HL-60 (cell line): Measurements from ENCODE around the gene ZNF664.

Experiments
- DNase-seq, 2 experiments: peaks; one replicate each; pipeline ENCODE4 v3.0.0-alpha.2; 2010 to 2020; ENCODE audit warnings: low read depth in 1 of 2, low spot score in 1 of 2
- H3K27ac ChIP-seq: fragments of 250-450 bp; sonication (Bioruptor Pico); replicated peaks from 2 replicates; pipeline ENCODE4 v1.5.1; 2020; ENCODE audit warnings: mild to moderate bottlenecking, moderate library complexity
- H3K27me3 ChIP-seq: fragments of 250-450 bp; sonication (Bioruptor Pico); 2 replicates; pipeline ENCODE4 v1.5.1; 2021; ENCODE audit warnings: mild to moderate bottlenecking, moderate library complexity; ENCODE audit not compliant: insufficient read depth, poor library complexity, severe bottlenecking
- H3K4me3 ChIP-seq: replicated peaks from 2 replicates; pipeline ENCODE4 v1.5.1; 2011; ENCODE audit warnings: mild to moderate bottlenecking, control low read depth, low read length; ENCODE audit not compliant: insufficient read depth
- GABPA ChIP-seq: IDR thresholded peaks from 2 replicates; pipeline ENCODE4 v1.6.1; 2012; ENCODE audit warnings: low read depth
- POLR2AphosphoS5 ChIP-seq: IDR thresholded peaks from 2 replicates; pipeline ENCODE4 v1.6.1; 2012; ENCODE audit warnings: low read depth
- SPI1 ChIP-seq: IDR thresholded peaks from 2 replicates; pipeline ENCODE4 v1.6.1; 2012; ENCODE audit warnings: low read depth, mild to moderate bottlenecking, borderline replicate concordance
- TF ChIP-seq, protein P1 (sequence below): IDR thresholded peaks from one replicate; pipeline ENCODE4 v1.5.1; 2011; ENCODE audit warnings: low read length, control low read depth, inconsistent platforms; ENCODE audit not compliant: insufficient read depth
- TF ChIP-seq, protein P2 (sequence below): IDR thresholded peaks from 2 replicates; pipeline ENCODE4 v1.6.1; 2012; ENCODE audit warnings: low read depth; ENCODE audit not compliant: insufficient replicate concordance

ZNF664 gene

DNA sequence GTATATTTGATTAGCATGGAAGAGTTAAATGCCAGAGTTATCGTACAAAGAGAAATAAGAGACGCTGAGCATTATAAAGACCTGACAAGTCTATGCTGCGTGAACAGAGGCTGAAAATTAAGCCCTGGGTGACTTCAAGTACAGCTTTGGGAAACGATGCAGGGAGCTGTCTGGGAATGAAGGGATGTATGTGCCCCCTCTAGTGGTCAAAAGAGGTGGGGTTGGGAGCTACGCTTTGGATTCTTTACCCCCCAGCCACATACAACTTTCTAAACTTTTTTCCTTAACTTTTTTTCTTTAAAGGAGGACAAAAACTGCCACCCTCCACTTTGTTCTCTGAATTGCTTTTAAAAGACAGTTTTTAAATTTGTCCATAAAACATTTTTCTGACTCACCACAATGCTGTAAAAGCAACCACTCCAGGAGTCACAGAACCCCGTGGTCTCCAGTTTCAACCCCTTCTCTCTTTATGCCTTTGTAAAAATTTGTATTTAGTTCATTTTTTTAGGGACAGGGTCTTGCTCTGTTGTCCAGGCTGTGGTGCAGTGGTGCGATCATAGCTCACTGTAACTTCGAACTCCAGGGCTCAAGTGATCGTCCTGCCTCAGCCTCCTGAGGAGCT is 59.4 kb downstream of the ZNF664 start:
- TF ChIP-seq, protein P1, sequence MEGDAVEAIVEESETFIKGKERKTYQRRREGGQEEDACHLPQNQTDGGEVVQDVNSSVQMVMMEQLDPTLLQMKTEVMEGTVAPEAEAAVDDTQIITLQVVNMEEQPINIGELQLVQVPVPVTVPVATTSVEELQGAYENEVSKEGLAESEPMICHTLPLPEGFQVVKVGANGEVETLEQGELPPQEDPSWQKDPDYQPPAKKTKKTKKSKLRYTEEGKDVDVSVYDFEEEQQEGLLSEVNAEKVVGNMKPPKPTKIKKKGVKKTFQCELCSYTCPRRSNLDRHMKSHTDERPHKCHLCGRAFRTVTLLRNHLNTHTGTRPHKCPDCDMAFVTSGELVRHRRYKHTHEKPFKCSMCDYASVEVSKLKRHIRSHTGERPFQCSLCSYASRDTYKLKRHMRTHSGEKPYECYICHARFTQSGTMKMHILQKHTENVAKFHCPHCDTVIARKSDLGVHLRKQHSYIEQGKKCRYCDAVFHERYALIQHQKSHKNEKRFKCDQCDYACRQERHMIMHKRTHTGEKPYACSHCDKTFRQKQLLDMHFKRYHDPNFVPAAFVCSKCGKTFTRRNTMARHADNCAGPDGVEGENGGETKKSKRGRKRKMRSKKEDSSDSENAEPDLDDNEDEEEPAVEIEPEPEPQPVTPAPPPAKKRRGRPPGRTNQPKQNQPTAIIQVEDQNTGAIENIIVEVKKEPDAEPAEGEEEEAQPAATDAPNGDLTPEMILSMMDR = peak; percentile 64
- TF ChIP-seq POLR2AphosphoS5 = no peak
- Histone ChIP-seq H3K27me3 (no peaks in the 10 kb centered on the region), H3K27ac (no peak overlapping the region), H3K4me3 (no peak overlapping the region)
- DNase-seq = peak in 1 of 2 experiments; percentile 40

DNA sequence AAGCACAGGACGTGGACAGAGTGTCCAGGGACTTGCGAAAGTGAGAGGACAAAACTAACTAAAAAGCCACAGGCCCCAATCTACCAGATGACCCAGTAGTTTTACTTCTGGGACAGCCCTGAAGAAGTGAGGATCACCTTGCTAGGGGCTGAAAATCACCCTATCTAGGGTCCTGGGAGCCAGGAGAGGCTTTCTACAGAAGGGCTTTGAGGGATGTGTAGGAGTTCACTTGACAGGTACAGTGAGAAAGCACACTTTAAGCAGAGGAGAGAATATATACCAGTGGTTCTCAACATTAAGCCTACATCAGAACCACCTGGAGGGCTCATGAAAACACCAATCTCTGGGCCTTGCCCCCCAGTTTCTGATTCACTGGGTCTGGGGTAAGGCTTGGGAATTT is 60.8 kb downstream of the ZNF664 start:
- H3K27ac ChIP-seq = no peak overlapping the region
- H3K27me3 ChIP-seq = no peaks in the 10 kb centered on the region
- no peak for DNase-seq
- no peak overlapping the region for H3K4me3 ChIP-seq
- TF ChIP-seq SPI1 (no peak), POLR2AphosphoS5 (no peak), GABPA (no peak)
- TF ChIP-seq, protein P2, sequence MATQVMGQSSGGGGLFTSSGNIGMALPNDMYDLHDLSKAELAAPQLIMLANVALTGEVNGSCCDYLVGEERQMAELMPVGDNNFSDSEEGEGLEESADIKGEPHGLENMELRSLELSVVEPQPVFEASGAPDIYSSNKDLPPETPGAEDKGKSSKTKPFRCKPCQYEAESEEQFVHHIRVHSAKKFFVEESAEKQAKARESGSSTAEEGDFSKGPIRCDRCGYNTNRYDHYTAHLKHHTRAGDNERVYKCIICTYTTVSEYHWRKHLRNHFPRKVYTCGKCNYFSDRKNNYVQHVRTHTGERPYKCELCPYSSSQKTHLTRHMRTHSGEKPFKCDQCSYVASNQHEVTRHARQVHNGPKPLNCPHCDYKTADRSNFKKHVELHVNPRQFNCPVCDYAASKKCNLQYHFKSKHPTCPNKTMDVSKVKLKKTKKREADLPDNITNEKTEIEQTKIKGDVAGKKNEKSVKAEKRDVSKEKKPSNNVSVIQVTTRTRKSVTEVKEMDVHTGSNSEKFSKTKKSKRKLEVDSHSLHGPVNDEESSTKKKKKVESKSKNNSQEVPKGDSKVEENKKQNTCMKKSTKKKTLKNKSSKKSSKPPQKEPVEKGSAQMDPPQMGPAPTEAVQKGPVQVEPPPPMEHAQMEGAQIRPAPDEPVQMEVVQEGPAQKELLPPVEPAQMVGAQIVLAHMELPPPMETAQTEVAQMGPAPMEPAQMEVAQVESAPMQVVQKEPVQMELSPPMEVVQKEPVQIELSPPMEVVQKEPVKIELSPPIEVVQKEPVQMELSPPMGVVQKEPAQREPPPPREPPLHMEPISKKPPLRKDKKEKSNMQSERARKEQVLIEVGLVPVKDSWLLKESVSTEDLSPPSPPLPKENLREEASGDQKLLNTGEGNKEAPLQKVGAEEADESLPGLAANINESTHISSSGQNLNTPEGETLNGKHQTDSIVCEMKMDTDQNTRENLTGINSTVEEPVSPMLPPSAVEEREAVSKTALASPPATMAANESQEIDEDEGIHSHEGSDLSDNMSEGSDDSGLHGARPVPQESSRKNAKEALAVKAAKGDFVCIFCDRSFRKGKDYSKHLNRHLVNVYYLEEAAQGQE = no peak
- TF ChIP-seq, protein P1 = no peak

DNA sequence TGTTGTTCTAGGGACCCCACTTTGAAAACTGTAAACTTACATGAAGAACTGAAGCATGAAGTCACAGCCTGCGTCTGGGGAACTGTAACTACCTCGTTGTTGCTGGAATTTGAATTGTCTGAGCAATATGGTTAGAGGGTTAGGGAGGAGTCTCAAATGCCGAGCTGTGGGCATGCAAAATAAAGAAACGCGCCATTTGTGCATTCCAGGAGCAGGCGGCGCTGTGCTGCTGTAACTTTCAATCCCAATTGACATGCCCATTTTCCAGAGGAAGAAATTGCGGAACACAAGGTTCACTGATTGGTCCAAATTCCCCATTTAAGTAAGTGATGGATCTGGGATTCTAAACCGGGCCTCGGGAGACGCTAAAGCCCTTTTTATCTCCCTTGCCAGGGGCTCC is 61.3 kb downstream of the ZNF664 start:
- TF ChIP-seq POLR2AphosphoS5 (no peak), SPI1 (no peak), GABPA (no peak)
- TF ChIP-seq, protein P1 = no peak
- TF ChIP-seq, protein P2 = no peak
- H3K27me3 ChIP-seq = no peaks in the 10 kb centered on the region
- H3K4me3 ChIP-seq = no peak overlapping the region
- no peak overlapping the region for H3K27ac ChIP-seq
- no peak for DNase-seq

DNA sequence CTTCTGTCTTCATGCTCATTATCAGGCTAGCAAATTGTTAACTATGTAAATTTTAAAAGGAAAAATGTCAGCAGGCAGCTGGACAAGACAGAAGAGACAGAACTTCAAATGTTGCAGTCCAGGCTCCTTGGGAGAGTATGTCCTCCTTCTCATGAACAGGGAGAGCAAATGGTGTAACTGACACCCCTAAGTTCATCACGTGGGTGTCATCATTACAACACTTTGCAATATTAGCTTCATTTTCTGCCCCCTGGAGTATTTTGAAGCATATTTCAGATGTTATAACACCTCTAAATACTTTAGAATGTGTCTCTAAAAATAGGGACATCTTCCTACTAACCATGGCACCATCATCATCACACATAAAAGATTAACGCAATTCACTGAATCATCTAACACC is 62.1 kb downstream of the ZNF664 start:
- no peak for DNase-seq
- no peaks in the 10 kb centered on the region for H3K27me3 ChIP-seq
- TF ChIP-seq POLR2AphosphoS5 = no peak
- TF ChIP-seq, protein P2 = no peak
- no peak for TF ChIP-seq SPI1
- TF ChIP-seq, protein P1 = no peak
- TF ChIP-seq GABPA = no peak

More for the DNA sequence above, 62.1 kb downstream of the ZNF664 start:
- H3K27ac ChIP-seq = no peak overlapping the region
- H3K4me3 ChIP-seq = no peak overlapping the region
